Hematopoietic multipotent progenitor cell treated with erythropoietin and hydrocortisone succinate and interleukin-3 and kit ligand, for 8 days (in vitro differentiated cells): ENCODE measurements around the gene MBOAT7.
A peak's percentile ranks its signal among the peaks of the same experiment; 100 is the strongest.

Experiments used
- DNase-seq: peaks from one replicate; pipeline ENCODE4 v3.0.0-alpha.2; 2015

Gene MBOAT7

DNA sequence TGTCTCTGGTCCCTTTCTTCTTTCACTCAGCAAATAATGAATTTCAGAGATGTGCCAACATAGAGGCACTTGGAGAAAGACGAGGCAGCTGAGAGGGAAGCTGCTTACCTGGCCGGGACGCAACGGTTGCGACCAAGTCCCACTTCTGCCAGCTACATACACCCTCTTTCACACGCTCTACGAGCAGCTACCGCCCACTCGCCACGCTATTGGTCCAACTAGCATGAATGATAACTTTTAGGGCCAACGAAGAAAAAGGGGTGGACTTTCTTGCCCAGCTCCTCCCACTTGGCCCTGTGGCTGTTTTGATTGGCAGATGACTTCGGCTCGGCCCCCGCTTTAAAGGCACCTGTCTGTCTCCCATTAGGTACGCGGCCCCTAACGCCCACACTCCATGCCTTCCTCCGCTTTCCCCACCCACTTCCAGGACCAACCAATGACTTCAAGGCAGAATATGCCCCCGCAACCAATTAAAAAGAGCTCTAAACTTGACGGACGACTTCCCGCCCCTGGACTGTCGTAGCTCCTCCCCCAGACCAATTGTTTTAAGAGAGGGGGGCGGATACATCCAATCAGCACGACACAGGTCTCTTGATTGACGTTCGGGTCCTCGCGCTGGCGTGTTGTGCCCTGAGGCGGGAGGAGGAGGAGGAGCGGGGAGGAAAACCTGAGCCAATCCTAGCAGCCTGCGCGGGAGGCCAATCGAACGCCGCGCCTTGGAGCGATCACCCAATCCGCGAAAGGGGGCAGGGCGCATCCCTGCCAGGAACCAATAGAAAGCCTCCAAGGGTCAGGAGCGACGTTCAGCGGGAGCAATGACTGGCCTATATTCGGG is 52.3 kb downstream of the MBOAT7 start:
- peak; percentile 100 for DNase-seq

DNA sequence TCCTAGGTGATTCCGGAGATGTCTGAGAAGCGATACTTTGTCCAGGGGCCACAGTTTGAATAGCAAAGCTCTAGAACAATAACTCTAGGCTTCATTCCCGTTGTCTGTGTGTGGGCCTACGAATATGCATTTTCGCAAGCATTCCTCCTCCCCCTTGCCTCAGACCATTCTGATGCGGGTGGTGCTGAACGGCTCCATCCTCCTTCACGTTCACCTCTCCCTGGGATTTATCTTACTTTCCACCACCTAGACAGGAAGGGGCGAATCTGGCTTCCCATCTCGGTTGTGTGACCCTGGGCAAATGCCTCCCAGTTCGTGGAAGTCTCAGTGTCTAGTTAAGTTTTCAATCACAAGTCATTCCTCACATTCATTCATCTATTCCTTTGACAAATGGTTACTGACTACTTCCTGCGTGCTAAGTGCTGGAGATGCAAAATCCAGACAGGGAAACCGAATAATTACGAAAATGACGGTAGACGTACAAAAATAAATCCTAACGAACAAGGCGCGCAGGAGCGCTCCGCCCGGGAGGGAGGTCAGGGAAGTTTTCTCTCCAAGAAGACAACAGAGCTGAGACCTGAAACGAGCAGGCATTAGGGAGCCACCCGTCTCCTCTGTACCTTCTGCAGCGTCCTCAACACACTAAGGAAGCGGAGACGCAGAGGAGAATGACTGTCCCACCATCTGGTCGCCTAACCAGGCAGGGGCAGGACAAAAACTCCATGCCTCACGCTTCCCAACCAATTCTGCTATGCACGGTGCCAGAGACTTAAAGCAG is 53.1 kb downstream of the MBOAT7 start:
- DNase-seq: no peak

- DNase-seq: no peak
Measured at GRCh38 chr19:54133957-54134590, 55.3 kb downstream of the MBOAT7 start.

DNA sequence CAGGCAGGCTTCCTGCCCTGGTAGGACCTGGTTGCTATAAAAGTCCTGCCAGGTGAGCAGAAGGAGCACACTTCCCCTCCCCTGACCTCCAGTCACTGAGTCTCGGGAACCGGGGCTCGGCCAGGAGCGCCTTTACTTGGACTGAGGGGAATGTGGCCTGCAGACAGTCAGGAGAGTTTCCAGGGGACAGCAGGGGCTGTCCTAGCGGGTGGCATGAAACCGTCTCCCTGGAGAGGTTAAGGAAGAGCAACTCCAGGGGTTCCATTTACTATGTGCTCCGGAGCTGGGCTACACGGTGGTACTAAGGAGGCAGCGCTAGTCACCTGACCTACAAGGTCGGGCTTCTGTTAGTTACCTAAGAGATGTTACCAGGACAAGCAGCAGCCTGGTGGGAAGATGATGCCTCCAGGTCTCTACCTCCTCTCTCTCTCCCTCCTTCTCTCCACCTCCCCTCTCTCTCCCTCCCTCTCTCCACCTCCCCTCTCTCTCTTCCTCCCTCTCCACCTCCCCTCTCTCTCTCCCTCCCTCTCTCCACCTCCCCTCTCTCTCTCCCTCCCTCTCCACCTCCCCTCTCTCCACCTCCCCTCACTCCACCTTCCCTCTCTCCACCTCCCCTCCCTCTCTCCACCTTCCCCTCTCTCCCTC is 55.9 kb downstream of the MBOAT7 start:
- peak; percentile 22 for DNase-seq

- DNase-seq: no peak
Measured at GRCh38 chr19:54129617-54129996, 59.8 kb downstream of the MBOAT7 start.

DNA sequence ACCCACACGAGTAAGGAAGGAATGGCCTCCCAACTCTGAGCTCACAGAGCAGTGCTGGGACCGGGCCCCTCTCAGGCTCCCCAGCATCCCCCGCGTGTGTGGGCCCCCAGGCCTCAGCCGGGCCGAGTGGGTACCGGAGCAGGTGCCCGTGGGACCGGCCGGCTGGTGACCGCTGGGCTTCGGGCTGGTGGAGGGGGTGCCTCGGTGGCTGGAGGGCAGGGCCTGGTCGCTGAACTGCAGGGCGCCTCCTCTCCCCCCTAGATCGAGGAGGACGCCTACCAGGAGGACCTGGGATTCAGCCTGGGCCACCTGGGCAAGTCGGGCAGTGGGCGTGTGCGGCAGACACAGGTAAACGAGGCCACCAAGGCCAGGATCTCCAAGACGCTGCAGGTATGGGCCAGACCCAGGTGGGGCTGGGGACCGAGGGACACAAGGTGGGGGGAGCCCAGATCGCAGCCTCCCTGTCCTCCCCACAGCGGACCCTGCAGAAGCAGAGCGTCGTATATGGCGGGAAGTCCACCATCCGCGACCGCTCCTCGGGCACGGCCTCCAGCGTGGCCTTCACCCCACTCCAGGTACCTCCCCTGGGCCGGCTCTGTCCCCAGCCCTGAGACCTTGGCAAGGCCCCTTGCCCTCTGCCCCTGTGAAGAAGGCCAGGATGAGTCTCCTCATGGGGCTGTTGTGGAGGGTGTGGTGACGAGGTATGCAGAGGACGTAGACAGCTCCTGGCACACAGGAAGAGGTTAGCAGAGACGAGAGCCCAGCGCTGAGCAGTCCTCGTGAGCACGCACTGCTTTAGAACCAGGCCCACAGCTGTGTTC is 60.4 kb downstream of the MBOAT7 start:
- no peak for DNase-seq

DNA sequence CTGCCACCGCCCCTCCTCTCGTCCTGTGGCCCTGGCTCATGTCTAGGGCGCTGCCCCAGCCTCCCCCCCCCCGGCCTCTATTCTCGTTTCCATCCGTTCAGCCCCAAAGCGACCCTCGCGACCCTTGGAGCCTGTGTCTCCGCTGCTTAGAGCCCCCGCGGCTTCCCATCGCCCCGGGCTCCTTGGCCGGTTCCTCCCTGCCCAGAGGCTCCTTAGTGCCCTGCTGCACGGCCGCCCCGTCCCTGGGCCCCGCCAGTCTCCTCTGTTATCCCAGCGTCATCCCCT is 61.0 kb downstream of the MBOAT7 start:
- no peak for DNase-seq

DNA sequence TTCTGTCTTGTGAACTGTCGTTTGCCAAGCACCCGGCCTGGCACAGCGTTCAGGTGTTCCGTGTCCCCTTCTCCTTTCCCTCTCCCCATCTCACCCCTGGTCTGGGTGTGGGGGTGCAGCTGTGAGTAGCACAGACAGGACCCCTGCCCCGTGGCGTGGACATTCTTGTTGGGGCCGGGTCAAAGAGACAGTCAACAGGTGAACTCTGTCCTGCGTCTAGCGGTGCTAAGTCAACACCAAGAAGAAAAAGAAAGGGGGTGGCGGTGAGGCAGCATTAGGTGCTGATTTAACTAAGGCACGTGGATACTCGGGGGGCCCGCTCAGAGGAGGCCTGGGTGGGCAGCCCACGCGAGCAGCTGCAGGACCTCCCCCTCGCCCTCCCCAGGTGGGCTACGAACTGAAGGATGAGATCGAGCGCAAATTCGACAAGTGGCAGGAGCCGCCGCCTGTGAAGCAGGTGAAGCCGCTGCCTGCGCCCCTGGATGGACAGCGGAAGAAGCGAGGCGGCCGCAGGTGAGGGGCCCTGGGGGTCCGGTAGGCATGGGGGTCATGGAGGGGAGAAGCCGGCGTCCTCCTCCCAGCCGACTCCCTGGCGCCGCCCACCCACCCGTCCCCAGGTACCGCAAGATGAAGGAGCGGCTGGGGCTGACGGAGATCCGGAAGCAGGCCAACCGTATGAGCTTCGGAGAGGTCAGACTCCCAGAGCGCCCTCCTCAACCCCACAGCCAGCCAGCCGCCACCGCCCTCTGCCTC is 61.5 kb downstream of the MBOAT7 start:
- no peak for DNase-seq

DNA sequence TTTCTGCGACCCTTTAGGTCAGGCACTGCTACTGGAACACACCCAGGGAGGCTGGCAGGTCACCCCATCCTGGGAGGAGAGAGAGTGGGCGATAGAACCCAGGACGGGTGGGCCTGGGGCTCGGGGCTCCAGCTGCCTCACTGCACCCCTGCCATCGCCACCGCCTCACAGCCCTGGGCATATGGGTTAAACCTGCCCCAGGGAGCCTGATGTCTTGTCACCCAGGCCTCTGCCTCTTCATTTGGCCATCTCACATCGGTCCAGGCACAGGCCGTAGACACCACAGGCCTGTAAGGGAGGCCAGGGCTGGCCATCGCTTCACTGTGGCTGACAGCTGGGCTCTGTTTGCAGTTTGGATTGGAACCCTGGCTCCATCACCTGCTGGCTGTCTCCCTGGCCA is 63.7 kb downstream of the MBOAT7 start:
- DNase-seq: no peak

DNA sequence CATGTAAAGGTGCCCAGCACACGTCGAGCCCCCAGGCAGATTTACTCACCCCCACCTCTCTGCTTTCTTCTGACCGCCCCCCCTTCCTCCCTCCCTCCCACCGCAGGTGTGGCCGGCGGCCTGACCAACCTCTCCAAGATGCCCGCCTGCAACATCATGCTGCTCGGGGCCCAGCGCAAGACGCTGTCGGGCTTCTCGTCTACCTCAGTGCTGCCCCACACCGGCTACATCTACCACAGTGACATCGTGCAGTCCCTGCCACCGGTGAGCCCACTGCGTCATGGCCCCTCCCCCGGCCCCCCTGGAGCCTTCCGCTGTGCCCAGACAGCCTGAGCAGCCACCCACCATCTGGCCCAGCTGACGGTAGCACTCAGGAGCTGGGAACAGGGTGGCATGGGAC is 65.0 kb downstream of the MBOAT7 start:
- no peak for DNase-seq

- no peak for DNase-seq
Measured at GRCh38 chr19:54123682-54124081, 65.7 kb downstream of the MBOAT7 start.
